CD14-positive monocyte (primary cell): ENCODE measurements around the gene FCSK. TPM values are rescaled to one million over a fixed set of nuclear protein-coding genes. Genes with fewer than 3 reads are reported as not detected.
"Not testable (repeated sequence)": the region's sequence is repeated elsewhere in the genome, so short reads cannot be mapped to it uniquely, and the experiment has no call there.

Experiments
- DNase-seq, 3 donors: peaks; one replicate each; pipeline ENCODE4 v3.0.0-alpha.2; 2011 to 2022
- H2AFZ ChIP-seq: 2 replicates; pipeline ENCODE4 v1.6.0; 2012; ENCODE audit warnings: mild to moderate bottlenecking, low read depth, low read length, inconsistent platforms; ENCODE audit not compliant: insufficient read depth, poor library complexity, severe bottlenecking
- H3K27ac ChIP-seq, 2 donors: 1 replicate in 1 of 2; 2 replicates in 1 of 2; pipeline ENCODE4 v1.5.1; 2012 to 2013; ENCODE audit warnings: low read length in 2 of 2, control low read depth in 1 of 2, inconsistent platforms in 1 of 2, low read depth in 1 of 2, mild to moderate bottlenecking in 1 of 2
- H3K27me3 ChIP-seq, 2 donors: one replicate each; pipeline versions ENCODE4 v1.6.0 to v1.6.1; 2011 to 2013; ENCODE audit warnings: low read length in 2 of 2; ENCODE audit not compliant: control insufficient read depth in 2 of 2, insufficient read depth in 2 of 2
- H3K36me3 ChIP-seq, 2 donors: replicated peaks in 1 of 2; 1 replicate in 1 of 2; 2 replicates in 1 of 2; pipeline versions ENCODE4 v1.5.1 to v1.6.1; 2012 to 2013; ENCODE audit warnings: low read length in 2 of 2, control low read depth in 1 of 2, inconsistent platforms in 1 of 2, mild to moderate bottlenecking in 1 of 2; ENCODE audit not compliant: insufficient read depth in 2 of 2, control insufficient read depth in 1 of 2
- H3K4me1 ChIP-seq, 2 donors: 1 replicate in 1 of 2; 2 replicates in 1 of 2; pipeline versions ENCODE4 v1.5.1 to v1.6.1; 2012 to 2013; ENCODE audit warnings: low read length in 2 of 2, control low read depth in 1 of 2, inconsistent platforms in 1 of 2, mild to moderate bottlenecking in 1 of 2, moderate library complexity in 1 of 2; ENCODE audit not compliant: insufficient read depth in 2 of 2, control insufficient read depth in 1 of 2
- H3K4me2 ChIP-seq: replicated peaks from 2 replicates; pipeline ENCODE3; 2012; ENCODE audit warnings: low read length, moderate library complexity, mild to moderate bottlenecking; ENCODE audit not compliant: poor library complexity, severe bottlenecking; ENCODE audit errors: extremely low read depth
- H3K4me3 ChIP-seq, 3 experiments: fragments of 200-600 bp in 1 of 3; sonication (generic) in 1 of 3; replicated peaks in 1 of 3; 1 replicate in 2 of 3; 2 replicates in 1 of 3; pipeline ENCODE4 v1.5.1; 2011 to 2013; ENCODE audit warnings: low read length in 3 of 3, mild to moderate bottlenecking in 3 of 3, control low read depth in 2 of 3, low read depth in 2 of 3, inconsistent platforms in 1 of 3, moderate library complexity in 1 of 3
- H3K79me2 ChIP-seq: 2 replicates; pipeline ENCODE4 v1.6.0; 2012; ENCODE audit warnings: mild to moderate bottlenecking, control low read depth, inconsistent platforms, low read length, moderate library complexity; ENCODE audit not compliant: insufficient read depth
- H3K9ac ChIP-seq: 2 replicates; pipeline ENCODE4 v1.6.0; 2017; ENCODE audit warnings: low read length, mild to moderate bottlenecking; ENCODE audit not compliant: insufficient read depth, poor library complexity, severe bottlenecking
- H3K9me3 ChIP-seq, 2 donors: replicated peaks in 1 of 2; 1 replicate in 1 of 2; 2 replicates in 1 of 2; pipeline versions ENCODE4 v1.5.1 to v1.6.1; 2012 to 2013; ENCODE audit warnings: low read length in 2 of 2, control low read depth in 1 of 2; ENCODE audit not compliant: control insufficient read depth in 1 of 2, insufficient read depth in 1 of 2
- H4K20me1 ChIP-seq: 2 replicates; pipeline ENCODE4 v1.6.0; 2012; ENCODE audit warnings: mild to moderate bottlenecking, low read length, control low read depth, moderate library complexity; ENCODE audit not compliant: insufficient read depth
- H3K27ac Mint-ChIP-seq, 7 donors: one replicate each; pipeline ENCODE4 v1.8.0; 2020; ENCODE audit warnings: mild to moderate bottlenecking in 7 of 7, mixed read lengths in 7 of 7, moderate library complexity in 6 of 7, inconsistent platforms in 2 of 7
- H3K27me3 Mint-ChIP-seq, 3 donors: one replicate each; pipeline ENCODE4 v1.8.0; 2021 to 2022; ENCODE audit warnings: low read depth in 3 of 3, mild to moderate bottlenecking in 3 of 3, mixed read lengths in 3 of 3, moderate library complexity in 3 of 3, inconsistent platforms in 1 of 3
- H3K36me3 Mint-ChIP-seq, 2 donors: one replicate each; pipeline ENCODE4 v1.8.0; 2020; ENCODE audit warnings: mixed read lengths in 2 of 2, inconsistent platforms in 1 of 2, mild to moderate bottlenecking in 1 of 2
- H3K4me1 Mint-ChIP-seq: one replicate; pipeline ENCODE4 v1.8.0; 2020; ENCODE audit warnings: mild to moderate bottlenecking, mixed read lengths
- H3K4me3 Mint-ChIP-seq, 2 donors: one replicate each; pipeline ENCODE4 v1.8.0; 2020; ENCODE audit warnings: mild to moderate bottlenecking in 2 of 2, mixed read lengths in 2 of 2, moderate library complexity in 1 of 2
- H3K9me3 Mint-ChIP-seq, 7 donors: one replicate each; pipeline ENCODE4 v1.8.0; 2020 to 2022; ENCODE audit warnings: mixed read lengths in 7 of 7, mild to moderate bottlenecking in 6 of 7, moderate library complexity in 6 of 7, inconsistent platforms in 2 of 7
- WGBS: methylation state at CpG from one replicate; pipeline ENCODE4 v1.1.5; 2013; ENCODE audit warnings: missing lambda C conversion rate; ENCODE audit not compliant: insufficient coverage; 5-methylcytosine and 5-hydroxymethylcytosine counted together
- intact Hi-C, 2 donors: fragments of 100-400 bp; cut with micrococcal nuclease; formaldehyde crosslinking; loops; one replicate each; pipeline versions ENCODE4 v1.15.0 to v1.15.1; 2023
- polyA plus RNA-seq, 3 donors: library from polyadenylated mRNA; depleted of rRNA in 1 of 3; unstranded in 2 of 3; stranded (reverse) in 1 of 3; fragments of 300-500 nt in 2 of 3; fragments of >200 nt in 1 of 3; fragmentation: Illumina TruSeq in 2 of 3; gene quantifications; 1 replicate in 2 of 3; 2 replicates in 1 of 3; pipeline ENCODE4 v1.2.3, GENCODE V29; 2012 to 2021
- TF ChIP-seq, protein P1 (sequence below): fragments of 200-600 bp; IDR thresholded peaks from one replicate; pipeline ENCODE4 v1.8.0; 2022; ENCODE audit warnings: antibody characterized with exemption, mild to moderate bottlenecking

Gene FCSK
- polyA plus RNA-seq, 3 donors, result 4.2 to 19.0 (median 6.4) TPM

DNA sequence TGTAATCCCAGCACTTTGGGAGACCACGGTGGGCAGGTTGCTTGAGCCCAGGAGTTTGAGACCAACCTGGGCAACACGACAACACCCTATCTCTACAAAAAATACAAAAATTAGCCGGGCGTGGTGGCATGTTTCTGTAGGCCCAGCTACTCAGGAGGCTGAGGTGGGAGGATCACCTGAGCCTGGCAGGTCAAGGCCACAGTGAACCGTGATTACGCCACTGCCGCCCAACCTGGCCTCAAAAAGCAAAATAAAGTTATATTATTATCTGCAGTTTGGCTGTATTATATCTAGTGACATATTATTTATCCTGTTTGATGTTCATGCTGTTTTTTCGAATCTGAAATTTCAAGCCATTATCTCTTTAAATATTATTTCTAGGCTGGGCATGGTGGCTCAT is 42.0 kb upstream of the FCSK start:
- Histone ChIP-seq H3K27ac (no peak overlapping the region), H3K4me3 (no peak overlapping the region), H3K9ac (no peak overlapping the region), H4K20me1 (peaks cover 39% of the 10 kb centered on the region), H3K4me1 (peaks cover 1 to 11% of the 10 kb centered on the region in 2 donors), H3K9me3 (no peaks in the 10 kb centered on the region), H3K36me3 (peaks cover 8 to 18% of the 10 kb centered on the region in 2 donors), H2AFZ (no peak overlapping the region), H3K4me2 (no peak overlapping the region), H3K79me2 (peaks cover 10% of the 10 kb centered on the region), H3K27me3 (no peaks in the 10 kb centered on the region)
- intact Hi-C loops, result no loop called here
- TF ChIP-seq, protein P1, sequence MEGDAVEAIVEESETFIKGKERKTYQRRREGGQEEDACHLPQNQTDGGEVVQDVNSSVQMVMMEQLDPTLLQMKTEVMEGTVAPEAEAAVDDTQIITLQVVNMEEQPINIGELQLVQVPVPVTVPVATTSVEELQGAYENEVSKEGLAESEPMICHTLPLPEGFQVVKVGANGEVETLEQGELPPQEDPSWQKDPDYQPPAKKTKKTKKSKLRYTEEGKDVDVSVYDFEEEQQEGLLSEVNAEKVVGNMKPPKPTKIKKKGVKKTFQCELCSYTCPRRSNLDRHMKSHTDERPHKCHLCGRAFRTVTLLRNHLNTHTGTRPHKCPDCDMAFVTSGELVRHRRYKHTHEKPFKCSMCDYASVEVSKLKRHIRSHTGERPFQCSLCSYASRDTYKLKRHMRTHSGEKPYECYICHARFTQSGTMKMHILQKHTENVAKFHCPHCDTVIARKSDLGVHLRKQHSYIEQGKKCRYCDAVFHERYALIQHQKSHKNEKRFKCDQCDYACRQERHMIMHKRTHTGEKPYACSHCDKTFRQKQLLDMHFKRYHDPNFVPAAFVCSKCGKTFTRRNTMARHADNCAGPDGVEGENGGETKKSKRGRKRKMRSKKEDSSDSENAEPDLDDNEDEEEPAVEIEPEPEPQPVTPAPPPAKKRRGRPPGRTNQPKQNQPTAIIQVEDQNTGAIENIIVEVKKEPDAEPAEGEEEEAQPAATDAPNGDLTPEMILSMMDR, result no peak
- WGBS, result 100% methylated on average over 1 of the region's 8 CpGs
- peaks cover 1 to 4% (median 2%) of the 10 kb centered on the region in 3 donors for H3K27me3 Mint-ChIP-seq
- H3K4me3 Mint-ChIP-seq, result no peak overlapping the region
- no peak for DNase-seq
- peaks cover 8% of the 10 kb centered on the region for H3K4me1 Mint-ChIP-seq
- H3K27ac Mint-ChIP-seq, result no peak overlapping the region
- peaks cover 21 to 56% of the 10 kb centered on the region in 2 donors for H3K36me3 Mint-ChIP-seq
- H3K9me3 Mint-ChIP-seq, result no peaks in the 10 kb centered on the region

DNA sequence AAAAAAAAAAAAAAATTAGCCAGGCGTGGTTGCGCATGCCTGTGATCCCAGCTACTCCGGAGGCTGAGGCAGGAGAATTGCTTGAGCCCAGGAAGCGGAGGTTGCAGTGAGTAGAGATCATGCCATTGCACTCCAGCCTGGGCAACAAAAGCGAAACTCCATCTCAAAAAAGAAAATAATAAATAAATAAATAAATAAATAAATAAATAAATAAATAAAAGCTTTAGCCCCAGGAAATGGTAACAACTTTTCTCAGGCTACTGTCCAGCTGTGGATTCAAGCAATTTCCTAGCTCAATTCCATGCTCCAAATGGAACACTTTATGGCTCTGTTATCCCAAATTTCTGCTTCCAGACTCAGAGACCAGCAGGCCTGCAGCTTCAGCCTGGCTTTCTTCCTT is 40.8 kb upstream of the FCSK start:
- H3K27ac Mint-ChIP-seq, H3K4me3 Mint-ChIP-seq, H3K27me3 Mint-ChIP-seq, DNase-seq, H3K4me3 ChIP-seq, H3K9me3 Mint-ChIP-seq, intact Hi-C loops, H3K9me3 ChIP-seq, H2AFZ ChIP-seq, H3K4me1 Mint-ChIP-seq, H3K9ac ChIP-seq, H3K27me3 ChIP-seq, H3K4me2 ChIP-seq, H3K27ac ChIP-seq: not testable (repeated sequence)
- whole genome bisulfite sequencing, result no CpG with 5 or more reads among the region's 5 CpGs
- peaks cover 20 to 55% of the 10 kb centered on the region in 2 donors for H3K36me3 Mint-ChIP-seq
- Histone ChIP-seq H3K79me2 (peaks cover 10% of the 10 kb centered on the region), H3K4me1 (peaks cover 2 to 13% of the 10 kb centered on the region in 2 donors), H4K20me1 (peaks cover 45% of the 10 kb centered on the region), H3K36me3 (peaks cover 8 to 18% of the 10 kb centered on the region in 2 donors)
